ENCODE results near the gene HDDC3.

HDDC3 gene

DNA sequence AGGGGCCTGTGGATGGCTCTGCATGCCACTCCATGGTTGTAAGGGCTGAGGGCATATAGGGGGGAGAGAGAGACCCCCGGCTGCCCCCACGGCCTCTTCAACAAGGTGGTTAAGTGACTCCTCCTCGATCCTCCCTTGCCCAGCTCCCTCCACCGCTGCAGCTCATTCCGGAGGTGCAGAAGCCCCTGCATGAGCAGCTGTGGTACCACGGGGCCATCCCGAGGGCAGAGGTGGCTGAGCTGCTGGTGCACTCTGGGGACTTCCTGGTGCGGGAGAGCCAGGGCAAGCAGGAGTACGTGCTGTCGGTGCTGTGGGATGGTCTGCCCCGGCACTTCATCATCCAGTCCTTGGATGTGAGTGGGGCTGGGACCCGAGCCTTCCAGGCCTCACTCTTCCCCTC, 41.5 kb downstream of the HDDC3 start:
- Histone ChIP-seq H3K36me3 (ENCODE audit: control insufficient read depth, insufficient read depth, low read length) (peaks cover 2% of the 10 kb centered on the region), H3K4me3 (replicated peaks; ENCODE audit: low read depth, low read length) (no peak overlapping the region), H3K27me3 (replicated peaks; ENCODE audit: control insufficient read depth, insufficient read depth, low read length) (no peaks in the 10 kb centered on the region)
- TF ChIP-seq, protein P1, sequence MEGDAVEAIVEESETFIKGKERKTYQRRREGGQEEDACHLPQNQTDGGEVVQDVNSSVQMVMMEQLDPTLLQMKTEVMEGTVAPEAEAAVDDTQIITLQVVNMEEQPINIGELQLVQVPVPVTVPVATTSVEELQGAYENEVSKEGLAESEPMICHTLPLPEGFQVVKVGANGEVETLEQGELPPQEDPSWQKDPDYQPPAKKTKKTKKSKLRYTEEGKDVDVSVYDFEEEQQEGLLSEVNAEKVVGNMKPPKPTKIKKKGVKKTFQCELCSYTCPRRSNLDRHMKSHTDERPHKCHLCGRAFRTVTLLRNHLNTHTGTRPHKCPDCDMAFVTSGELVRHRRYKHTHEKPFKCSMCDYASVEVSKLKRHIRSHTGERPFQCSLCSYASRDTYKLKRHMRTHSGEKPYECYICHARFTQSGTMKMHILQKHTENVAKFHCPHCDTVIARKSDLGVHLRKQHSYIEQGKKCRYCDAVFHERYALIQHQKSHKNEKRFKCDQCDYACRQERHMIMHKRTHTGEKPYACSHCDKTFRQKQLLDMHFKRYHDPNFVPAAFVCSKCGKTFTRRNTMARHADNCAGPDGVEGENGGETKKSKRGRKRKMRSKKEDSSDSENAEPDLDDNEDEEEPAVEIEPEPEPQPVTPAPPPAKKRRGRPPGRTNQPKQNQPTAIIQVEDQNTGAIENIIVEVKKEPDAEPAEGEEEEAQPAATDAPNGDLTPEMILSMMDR (IDR thresholded peaks at IDR 0.05; ENCODE audit: insufficient read depth, low read length, poor library complexity, severe bottlenecking), result no peak
- DNase-seq (ENCODE audit: extremely low read depth, insufficient read length), result no peak

DNA sequence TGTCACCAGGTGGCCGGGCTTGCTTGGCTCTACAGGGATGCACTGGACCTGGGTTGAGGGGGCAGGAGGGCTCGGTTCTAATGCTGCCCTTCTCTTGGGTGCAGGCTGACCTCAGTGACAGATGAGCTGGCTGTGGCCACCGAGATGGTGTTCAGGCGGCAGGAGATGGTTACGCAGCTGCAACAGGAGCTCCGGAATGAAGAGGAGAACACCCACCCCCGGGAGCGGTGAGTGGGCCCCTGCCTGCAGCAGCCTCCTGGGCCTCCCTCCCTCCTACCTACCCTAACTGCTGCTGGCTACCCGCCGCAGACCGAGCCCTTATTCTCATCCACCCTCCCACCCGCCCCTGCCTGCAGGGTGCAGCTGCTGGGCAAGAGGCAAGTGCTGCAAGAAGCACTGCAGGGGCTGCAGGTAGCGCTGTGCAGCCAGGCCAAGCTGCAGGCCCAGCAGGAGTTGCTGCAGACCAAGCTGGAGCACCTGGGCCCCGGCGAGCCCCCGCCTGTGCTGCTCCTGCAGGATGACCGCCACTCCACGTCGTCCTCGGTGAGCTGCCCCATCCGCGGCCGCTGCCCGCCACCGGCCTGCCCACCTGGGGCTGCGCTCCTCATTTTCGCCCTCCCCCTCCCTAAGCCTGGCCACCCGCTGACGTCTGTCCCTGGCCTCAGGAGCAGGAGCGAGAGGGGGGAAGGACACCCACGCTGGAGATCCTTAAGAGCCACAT, 42.5 kb downstream of the HDDC3 start:
- H3K27me3 ChIP-seq (replicated peaks; ENCODE audit: control insufficient read depth, insufficient read depth, low read length), result no peaks in the 10 kb centered on the region
- H3K36me3 ChIP-seq (ENCODE audit: control insufficient read depth, insufficient read depth, low read length), result peaks cover 2% of the 10 kb centered on the region
- TF ChIP-seq, protein P1 (IDR thresholded peaks at IDR 0.05; ENCODE audit: insufficient read depth, low read length, poor library complexity, severe bottlenecking), result no peak
- DNase-seq (ENCODE audit: extremely low read depth, insufficient read length), result no peak
- no peak overlapping the region for H3K4me3 ChIP-seq (replicated peaks; ENCODE audit: low read depth, low read length)

DNA sequence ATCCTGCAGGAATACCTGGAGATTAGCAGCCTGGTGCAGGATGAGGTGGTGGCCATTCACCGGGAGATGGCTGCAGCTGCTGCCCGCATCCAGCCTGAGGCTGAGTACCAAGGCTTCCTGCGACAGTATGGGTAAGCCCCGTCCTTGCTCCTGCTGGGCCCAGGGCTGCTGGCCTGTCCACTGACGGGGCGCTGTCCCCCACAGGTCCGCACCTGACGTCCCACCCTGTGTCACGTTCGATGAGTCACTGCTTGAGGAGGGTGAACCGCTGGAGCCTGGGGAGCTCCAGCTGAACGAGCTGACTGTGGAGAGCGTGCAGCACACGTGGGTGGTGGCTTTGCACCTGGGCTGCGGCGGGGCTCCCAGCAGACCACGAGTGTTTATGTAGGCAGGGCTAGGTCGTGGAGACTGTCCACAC, 43.0 kb downstream of the HDDC3 start:
- peaks cover 2% of the 10 kb centered on the region for H3K36me3 ChIP-seq (ENCODE audit: control insufficient read depth, insufficient read depth, low read length)
- no peaks in the 10 kb centered on the region for H3K27me3 ChIP-seq (replicated peaks; ENCODE audit: control insufficient read depth, insufficient read depth, low read length)
- H3K4me3 ChIP-seq (replicated peaks; ENCODE audit: low read depth, low read length), result no peak overlapping the region
- TF ChIP-seq, protein P1 (IDR thresholded peaks at IDR 0.05; ENCODE audit: insufficient read depth, low read length, poor library complexity, severe bottlenecking), result no peak
- no peak for DNase-seq (ENCODE audit: extremely low read depth, insufficient read length)

DNA sequence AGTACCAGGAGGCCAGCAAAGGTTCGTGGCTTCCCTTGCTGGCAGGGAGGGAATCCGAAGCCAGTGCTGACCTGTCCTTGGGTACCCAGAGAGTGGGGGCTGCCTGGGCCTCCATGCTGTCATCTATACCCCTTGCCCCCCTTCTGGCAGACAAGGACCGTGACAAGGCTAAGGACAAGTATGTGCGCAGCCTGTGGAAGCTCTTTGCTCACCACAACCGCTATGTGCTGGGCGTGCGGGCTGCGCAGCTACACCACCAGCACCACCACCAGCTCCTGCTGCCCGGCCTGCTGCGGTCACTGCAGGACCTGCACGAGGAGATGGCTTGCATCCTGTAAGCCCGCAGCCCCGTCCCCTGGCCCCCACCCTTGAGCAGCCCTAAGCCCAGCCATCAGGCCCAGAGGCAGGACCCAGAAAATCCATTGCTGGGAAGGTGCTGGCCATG, 45.3 kb downstream of the HDDC3 start:
- TF ChIP-seq, protein P1 (IDR thresholded peaks at IDR 0.05; ENCODE audit: insufficient read depth, low read length, poor library complexity, severe bottlenecking), result no peak
- H3K36me3 ChIP-seq (ENCODE audit: control insufficient read depth, insufficient read depth, low read length), result peaks cover 4% of the 10 kb centered on the region
- no peaks in the 10 kb centered on the region for H3K27me3 ChIP-seq (replicated peaks; ENCODE audit: control insufficient read depth, insufficient read depth, low read length)
- H3K4me3 ChIP-seq (replicated peaks; ENCODE audit: low read depth, low read length), result no peak overlapping the region
- DNase-seq (ENCODE audit: extremely low read depth, insufficient read length), result no peak

DNA sequence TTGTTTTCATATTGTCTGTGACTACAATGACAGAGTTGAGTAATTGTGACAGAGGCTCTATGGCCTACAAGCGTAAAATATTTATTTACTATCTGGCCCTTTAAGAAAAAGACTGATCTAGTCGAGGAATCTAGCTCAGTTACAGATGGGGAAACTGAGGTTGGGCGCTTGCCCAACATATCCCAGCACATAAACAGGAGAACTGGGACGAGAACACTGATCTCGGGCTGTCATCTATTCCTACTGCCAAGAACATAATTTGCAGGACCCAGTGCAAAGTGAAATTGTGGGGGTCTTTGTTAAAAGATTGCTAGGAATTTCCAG, 46.1 kb downstream of the HDDC3 start:
- Histone ChIP-seq H3K27me3 (replicated peaks; ENCODE audit: control insufficient read depth, insufficient read depth, low read length) (no peaks in the 10 kb centered on the region), H3K36me3 (ENCODE audit: control insufficient read depth, insufficient read depth, low read length) (peaks cover 8% of the 10 kb centered on the region), H3K4me3 (replicated peaks; ENCODE audit: low read depth, low read length) (no peak overlapping the region)
- TF ChIP-seq, protein P1 (IDR thresholded peaks at IDR 0.05; ENCODE audit: insufficient read depth, low read length, poor library complexity, severe bottlenecking), result no peak
- DNase-seq (ENCODE audit: extremely low read depth, insufficient read length), result no peak
